NCI-H2171 treated with DMSO at 0.1 percent for 48 hours (cell line): ENCODE data around the gene HIP1.
"Not testable (repeated sequence)": the region's sequence is repeated elsewhere in the genome, so short reads cannot be mapped to it uniquely, and the experiment has no call there.

Source experiments
- DNase-seq: peaks from one replicate; lab custom pipeline; 2025; lab: John Stamatoyannopoulos, UW

Gene HIP1

GRCh38 chr7:75739796-75740672 is 1.3 kb upstream of the HIP1 start:
- no peak for DNase-seq

DNA sequence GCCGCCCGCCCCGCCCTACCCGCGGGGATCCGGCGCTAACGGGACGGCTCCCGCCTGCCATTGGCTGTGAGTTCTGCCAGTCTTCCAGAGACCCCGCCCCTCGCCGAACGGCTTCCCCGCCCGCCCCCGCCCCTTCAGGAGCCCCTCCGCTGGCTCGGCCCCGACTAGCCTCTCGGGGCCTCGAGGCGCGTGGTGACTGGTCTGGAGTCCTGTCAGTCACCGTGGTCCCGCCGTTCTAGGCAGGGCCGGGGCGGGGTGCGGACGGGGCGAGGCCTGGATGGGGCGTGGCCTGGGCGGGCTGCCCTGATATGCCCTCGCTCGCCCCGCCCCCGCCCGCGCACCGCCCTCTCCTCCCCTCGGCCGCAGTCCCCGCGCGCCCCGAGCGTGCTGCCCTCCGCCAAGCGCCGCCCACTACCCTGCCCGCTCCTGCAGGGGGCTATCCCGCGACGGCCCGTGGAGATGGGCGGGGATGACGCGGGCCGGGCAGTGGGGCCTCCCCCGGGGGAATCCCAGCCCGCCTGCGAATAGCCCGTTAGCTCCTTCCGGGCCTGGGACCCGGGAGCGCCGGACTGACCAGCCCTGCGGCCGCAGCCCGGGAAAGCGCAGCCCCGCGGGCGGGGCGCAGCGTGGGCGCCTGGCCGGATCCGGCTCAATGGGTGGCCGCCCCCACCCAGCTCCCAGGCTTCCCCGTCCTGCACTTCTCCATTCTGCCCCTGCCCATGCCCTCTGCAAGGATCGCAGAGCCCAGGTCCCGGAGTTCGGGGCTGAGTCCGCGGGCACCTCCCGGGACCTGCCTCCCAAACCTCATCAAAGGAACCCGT is 444 bp upstream of the HIP1 start:
- peak; percentile 99 for DNase-seq

DNA sequence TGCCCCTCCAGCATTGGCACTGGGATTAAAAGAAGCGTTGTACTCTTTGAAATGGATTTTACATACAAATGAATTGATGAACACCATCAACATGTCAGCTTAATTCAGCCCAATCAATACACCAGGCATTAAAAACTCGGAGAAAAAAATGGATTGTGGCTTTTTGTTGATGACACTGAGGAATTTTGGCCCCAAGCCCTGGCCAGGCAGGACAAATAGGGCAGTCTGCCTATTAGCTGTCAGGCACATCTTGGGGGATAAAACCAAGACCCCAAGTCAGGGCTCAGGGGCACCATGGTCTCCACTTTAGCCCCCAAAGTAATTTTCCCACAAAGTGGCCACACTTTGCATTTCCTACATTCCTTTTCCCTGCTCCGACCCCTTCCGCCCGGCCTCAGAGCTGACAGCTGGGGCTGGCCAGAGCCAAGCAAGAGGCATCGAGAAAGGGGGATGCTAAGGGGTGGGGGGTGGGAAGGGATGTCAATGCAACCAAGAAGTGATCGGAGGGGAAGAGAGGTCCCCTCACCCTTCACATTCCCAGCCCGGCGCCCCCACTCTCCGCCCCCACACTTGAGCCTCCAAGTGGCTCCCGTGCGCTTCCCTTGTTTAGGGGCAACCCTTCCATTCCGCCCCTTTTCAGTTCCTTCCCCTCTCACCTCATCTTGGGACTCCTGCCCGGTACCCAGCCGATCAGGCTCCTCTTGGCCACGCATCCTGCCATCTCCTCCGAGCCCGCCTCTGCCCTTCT is 711 bp downstream of the HIP1 start:
- DNase-seq, result no peak

DNA sequence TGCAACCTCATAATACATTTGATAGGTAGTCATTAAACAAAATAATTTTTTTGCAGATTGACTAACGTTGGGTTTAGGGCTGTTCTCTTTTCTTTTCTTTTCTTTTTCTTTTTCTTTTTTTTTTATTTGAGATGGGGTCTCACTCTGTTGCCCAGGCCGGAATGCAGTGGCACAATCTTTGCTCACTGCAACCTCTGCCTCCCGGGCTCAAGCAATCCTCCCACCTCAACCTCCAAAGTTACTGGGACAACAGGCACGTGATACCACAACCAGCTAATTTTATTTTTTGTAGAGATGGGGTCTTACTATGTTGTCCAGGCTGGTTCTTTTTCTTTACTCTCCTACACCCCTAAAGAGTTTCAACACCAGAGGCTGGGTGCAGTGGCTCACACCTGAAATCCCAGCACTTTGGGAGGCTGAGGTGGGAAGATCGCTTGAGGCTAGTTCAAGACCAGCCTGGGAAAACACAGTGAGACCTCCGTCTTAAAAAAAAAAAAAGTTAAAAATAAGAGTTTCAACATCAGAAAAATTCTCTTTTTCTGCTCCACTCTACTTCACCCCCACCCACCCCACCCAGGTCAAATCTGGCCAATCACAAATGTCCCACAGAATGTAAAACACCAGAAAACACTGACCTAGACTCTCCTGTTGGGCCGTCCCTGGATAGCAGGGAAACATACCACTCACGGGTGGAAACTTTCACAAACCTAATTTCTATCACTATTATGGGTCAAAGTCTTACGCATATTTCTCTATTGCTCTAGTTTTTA is 3.0 kb downstream of the HIP1 start:
- no peak for DNase-seq

GRCh38 chr7:75734586-75735458 is 3.9 kb downstream of the HIP1 start:
- DNase-seq, result no peak

DNA sequence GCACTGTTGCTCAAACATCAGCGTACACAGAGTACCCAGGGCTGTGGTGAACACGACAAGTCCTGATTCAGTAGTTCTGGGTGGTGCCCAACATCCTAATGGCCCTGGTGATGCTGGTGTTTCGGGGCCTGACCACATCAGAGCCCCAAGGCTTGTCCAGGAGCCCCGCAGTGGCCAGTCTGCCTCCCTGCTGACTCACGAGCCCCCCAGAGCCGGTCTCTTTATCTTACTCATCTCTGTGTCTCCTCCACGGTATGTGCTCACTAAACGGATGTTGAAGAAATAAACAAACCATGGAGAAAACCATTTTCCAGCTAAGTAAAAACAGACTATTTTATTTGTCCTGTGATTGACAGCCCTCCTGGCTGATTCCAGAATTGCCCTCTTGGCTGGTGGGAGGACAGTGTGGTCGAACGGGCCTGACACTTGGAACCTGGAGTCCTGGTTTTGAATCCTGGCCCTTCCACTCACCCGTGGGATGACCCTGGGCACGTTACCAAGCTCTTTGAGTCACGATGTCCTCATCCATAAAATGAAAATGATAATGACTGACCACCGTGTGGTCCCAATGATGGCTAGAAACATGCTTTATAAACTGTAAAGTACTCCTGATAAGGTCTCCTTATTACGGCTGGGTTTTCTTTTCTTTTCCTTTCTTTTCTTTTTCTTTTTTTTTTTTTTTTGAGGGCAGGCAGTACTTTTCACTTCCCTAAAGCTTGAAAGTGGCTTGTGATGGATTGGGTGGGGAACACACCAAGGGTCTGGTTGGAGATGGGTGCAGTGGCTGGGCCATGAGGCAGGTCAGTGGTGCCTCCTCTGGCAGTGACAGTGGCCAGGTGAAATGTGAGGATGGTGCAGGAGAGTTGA is 5.7 kb downstream of the HIP1 start:
- no peak for DNase-seq

- DNase-seq, result no peak
Measured at GRCh38 chr7:75732016-75732521, 6.7 kb downstream of the HIP1 start.

GRCh38 chr7:75729851-75730274 is 8.9 kb downstream of the HIP1 start:
- no peak for DNase-seq

GRCh38 chr7:75727881-75728593 is 10.7 kb downstream of the HIP1 start:
- DNase-seq, result peak; percentile 60

- not testable (repeated sequence) for DNase-seq
Measured at GRCh38 chr7:75727351-75727750, 11.4 kb downstream of the HIP1 start.

DNA sequence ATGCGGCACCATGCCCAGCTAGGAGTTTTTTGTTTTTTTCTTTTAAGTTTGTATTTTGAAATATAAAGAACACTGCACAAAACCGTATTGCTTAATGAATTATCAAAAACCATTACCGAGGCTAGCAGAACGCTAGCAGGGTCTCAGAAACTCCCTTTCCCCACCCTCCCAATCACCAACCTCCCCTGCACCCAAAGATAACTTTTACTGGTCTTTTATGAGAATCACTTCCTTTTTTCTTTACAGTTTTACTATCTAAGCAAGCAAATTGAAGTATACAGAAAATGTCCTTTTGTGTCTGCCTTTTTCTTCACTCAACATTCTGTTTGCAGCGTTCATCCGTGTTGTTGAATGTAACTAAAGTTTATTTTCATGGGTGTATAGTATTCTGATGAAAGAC is 13.4 kb downstream of the HIP1 start:
- DNase-seq, result no peak

GRCh38 chr7:75723444-75723843 is 15.3 kb downstream of the HIP1 start:
- no peak for DNase-seq

GRCh38 chr7:75722373-75722772 is 16.4 kb downstream of the HIP1 start:
- DNase-seq, result no peak

- DNase-seq, result not testable (repeated sequence)
Measured at GRCh38 chr7:75721922-75722321, 16.8 kb downstream of the HIP1 start.

- DNase-seq, result no peak
Measured at GRCh38 chr7:75721426-75721825, 17.3 kb downstream of the HIP1 start.

GRCh38 chr7:75719626-75720025 is 19.1 kb downstream of the HIP1 start:
- DNase-seq, result no peak

GRCh38 chr7:75718390-75719031 is 20.2 kb downstream of the HIP1 start:
- no peak for DNase-seq

GRCh38 chr7:75717746-75718145 is 21.0 kb downstream of the HIP1 start:
- DNase-seq, result not testable (repeated sequence)
